ENCODE results near the gene DHX16. TPM values are rescaled to one million over a fixed set of nuclear protein-coding genes. Genes with fewer than 3 reads are reported as not detected.

The DHX16 gene
- total RNA-seq, 1 donor from 2014 or later = 21.6 TPM

DNA sequence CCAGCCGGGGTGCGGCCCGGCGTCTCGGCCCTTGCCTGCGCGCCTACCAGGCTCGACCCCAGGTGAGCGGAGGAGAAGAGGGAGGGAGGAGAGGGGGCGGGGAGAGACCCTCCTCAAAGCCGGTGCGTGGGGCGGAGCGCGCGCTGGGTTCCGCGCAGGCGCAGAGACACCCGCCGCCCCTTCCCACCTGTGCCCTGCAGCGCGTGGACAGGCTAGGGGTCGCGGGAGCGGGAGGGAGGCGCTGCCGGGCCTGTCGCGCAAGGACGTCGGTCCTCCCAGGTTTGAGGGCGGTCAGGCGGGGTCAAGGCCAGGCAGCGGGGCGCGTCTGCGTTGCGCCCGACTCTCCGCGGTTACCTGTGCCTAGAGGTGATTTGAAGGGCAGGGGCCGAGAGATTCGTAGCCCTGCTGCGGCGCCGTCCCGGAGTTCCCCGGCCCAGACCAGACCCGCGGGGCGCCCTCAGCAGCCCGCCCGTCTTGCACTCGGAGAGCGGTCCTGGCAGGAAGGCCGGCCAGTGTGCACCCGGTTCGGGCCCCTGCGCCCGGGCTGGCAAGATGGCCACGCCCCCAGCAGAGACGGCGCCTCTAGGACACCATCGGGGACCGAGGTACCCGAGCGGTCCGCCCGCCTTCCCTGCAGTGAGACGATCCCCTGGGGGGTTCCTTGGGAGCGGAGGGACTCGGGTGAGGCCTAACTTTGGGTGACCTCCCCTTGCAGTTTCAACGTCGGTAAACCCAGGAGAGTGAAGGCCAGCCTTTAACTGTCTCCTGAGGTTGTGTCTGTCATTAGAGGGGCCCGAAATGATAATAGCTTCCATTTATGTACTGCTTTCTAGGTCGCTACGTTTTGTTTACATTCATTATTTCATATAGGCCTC is 25.3 kb downstream of the DHX16 start:
- peak; percentile 86 for DNase-seq (ENCODE audit: low spot score)
- intact Hi-C loops (cut with DNase I) = loop anchor here (2.0 kb wide), 1 partner anchor 23 kb away; no protein-coding TSS in a partner anchor

- intact Hi-C loops (cut with DNase I) = no loop called here
- DNase-seq (ENCODE audit: low spot score) = peak; percentile 97
Measured at GRCh38 chr6:30646450-30647241, 26.2 kb downstream of the DHX16 start, which contains the start of gene C6orf136. C6orf136 (plus strand) TSS chr6:30647133; CDS start chr6:30647232, 99 bp downstream.

DNA sequence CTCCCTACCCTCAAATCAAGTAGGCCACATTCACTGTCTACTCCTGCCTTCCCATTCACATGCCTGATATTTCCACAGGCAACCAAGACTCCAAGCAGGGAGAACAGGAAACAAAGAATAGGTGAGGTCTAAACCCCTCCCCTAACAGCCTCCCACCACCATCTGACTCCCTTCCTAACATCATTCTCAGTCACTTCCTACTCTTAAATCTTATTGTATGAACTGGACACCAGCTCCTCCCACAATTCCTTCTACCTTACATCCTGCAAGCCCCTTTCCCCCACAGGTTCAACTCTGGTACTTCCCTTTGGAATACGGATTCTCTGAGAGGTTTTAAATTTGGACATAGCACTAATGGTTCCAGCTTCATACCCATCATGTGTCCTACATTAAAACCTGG is 26.8 kb downstream of the DHX16 start:
- DNase-seq (ENCODE audit: low spot score) = no peak
- intact Hi-C loops (cut with DNase I) = no loop called here

GRCh38 chr6:30644769-30645168 is 28.0 kb downstream of the DHX16 start:
- intact Hi-C loops (cut with DNase I) = no loop called here
- no peak for DNase-seq (ENCODE audit: low spot score)

DNA sequence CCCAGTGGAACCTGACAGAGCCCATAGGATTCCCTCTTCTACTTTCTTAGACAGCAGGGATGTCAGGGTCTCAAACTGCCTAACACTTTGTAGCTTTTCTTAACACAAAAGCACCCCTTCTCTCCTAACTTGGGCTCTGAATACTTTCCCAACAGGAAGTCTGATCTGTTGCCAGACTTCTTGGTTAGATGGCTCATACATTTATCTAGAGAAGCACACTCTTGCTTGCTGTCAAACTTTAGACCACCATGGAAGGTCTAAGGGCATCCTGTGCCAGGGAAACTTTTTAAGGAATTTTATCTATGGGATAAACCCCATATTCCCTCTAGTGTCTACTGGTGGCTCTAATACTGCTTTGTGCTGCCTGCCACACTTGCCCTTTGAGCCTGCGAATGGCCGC is 29.1 kb downstream of the DHX16 start:
- no peak for DNase-seq (ENCODE audit: low spot score)
- intact Hi-C loops (cut with DNase I) = no loop called here

DNA sequence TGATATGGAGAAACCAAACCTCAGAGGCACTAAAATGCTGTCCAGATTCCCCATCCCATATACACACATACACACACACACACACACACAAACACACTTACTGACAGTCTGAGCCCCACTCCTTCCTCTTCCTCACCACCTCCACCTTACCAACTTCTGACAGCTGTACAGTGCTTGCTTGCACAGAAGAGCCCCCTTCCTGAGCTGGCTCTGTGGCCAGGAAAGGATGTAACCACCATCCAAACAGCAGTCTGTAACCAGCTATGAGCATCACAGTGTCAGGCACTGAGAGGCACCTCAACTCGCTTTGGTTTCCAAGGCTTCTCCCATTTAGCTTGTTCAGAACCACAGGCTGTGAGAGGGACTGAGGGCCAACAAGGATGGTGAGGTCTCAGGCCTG is 31.8 kb downstream of the DHX16 start:
- DNase-seq (ENCODE audit: low spot score) = no peak
- intact Hi-C loops (cut with DNase I) = no loop called here

GRCh38 chr6:30640481-30640880 is 32.3 kb downstream of the DHX16 start:
- intact Hi-C loops (cut with DNase I) = no loop called here
- no peak for DNase-seq (ENCODE audit: low spot score)

GRCh38 chr6:30635834-30636233 is 37.0 kb downstream of the DHX16 start:
- intact Hi-C loops (cut with DNase I) = no loop called here
- no peak for DNase-seq (ENCODE audit: low spot score)

DNA sequence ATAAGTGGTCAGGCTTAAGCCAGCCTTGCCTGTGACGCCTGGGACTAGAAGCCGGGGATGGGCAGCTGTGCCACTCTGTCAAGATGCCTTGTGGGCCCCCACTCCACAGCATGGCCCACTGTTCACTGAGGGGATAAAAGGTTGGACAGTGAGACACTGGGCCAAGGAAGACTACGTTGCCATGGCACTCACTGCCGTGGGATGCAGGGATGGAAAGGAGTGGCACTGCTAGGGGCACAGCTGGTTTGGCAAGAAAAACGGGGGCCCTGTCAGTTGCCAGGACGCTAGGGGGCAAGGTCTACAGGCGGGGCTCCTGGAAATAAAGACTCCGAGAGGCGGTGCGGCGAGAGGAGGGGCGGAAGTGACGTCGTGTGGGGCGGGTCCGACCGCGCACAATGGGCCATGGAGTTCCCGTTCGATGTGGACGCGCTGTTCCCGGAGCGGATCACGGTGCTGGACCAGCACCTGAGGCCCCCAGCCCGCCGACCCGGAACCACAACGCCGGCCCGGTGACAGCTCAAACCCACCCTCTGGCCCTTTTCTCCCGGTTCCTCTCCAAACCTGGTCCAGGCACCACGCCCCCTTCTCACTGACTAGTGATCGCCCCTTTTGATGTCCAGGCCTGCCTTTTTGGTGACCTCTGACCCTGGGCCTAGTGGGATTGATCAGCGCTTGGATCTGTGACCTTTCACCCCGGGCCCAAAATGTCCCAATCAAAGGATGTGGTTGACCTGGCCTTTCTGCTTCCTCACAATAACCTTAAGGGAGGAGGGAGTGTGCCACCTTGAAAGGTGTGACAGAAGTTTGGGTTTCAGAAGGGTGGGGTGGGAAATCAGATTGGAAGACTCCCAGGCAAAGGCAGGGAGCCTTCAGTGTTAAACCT is 46.1 kb downstream of the DHX16 start, which contains the start of gene ATAT1:
Gene ATAT1 (plus strand): TSS at position 391 of the 883 bp plus-strand sequence.
- intact Hi-C loops (cut with DNase I) = loop anchor here (5.0 kb wide), 1 partner anchor 46 kb away; the partner anchor contains the start of gene DHX16
- peak; percentile 95 for DNase-seq (ENCODE audit: low spot score)

DNA sequence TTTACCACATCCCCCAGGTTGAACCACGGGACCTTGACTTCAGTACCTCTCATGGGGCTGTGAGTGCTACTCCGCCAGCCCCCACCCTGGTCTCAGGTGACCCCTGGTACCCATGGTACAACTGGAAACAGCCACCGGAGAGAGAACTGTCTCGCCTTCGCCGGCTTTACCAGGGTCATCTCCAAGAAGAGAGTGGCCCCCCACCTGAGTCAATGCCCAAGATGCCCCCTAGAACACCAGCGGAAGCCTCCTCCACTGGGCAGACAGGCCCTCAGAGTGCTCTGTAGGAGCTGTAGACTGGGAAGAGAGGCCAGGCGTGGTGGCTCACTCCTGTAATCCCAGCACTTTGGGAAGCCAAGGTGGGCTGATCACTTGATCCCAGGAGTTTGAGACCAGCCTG is 47.3 kb downstream of the DHX16 start:
- intact Hi-C loops (cut with DNase I) = loop anchor here (5.0 kb wide), 1 partner anchor 47 kb away; the partner anchor contains the start of gene DHX16
- DNase-seq (ENCODE audit: low spot score) = no peak

- intact Hi-C loops (cut with DNase I) = loop anchor here (5.0 kb wide), 3 partner anchors 62 to 923 kb away; partner anchors contain the start of genes DDX39B, GNL1, PPP1R18 and PRR3
- DNase-seq (ENCODE audit: low spot score) = no peak
Measured at GRCh38 chr6:30619561-30619960, 53.2 kb downstream of the DHX16 start.

DNA sequence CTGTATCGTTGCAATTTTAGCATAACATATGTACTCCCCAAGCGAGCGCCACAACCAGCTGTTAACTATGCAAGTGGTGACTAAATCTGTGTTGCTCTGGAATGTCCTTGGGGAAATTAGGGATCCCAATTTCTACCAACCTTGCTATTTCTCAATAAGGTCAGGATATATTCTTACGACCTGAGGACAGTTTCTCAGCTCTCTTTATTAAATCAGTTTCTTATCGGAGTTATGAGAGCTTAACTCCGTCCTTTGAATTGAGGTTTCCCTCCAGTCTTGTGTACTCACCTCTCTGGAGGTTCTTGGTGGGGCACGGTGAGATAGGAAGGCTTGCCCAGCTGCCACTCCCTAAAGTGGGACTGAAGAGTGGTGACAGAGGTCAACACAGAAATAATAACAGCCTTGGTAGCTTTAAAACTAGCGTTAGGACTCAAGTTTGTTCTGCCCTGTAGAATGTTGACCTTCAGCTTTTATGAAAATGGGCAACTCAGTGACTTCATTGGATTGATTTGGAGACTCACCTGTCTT is 54.5 kb downstream of the DHX16 start:
- DNase-seq (ENCODE audit: low spot score) = no peak
- intact Hi-C loops (cut with DNase I) = loop anchor here (5.0 kb wide), 3 partner anchors 61 to 924 kb away; partner anchors contain the start of genes DDX39B, GNL1, PPP1R18 and PRR3

DNA sequence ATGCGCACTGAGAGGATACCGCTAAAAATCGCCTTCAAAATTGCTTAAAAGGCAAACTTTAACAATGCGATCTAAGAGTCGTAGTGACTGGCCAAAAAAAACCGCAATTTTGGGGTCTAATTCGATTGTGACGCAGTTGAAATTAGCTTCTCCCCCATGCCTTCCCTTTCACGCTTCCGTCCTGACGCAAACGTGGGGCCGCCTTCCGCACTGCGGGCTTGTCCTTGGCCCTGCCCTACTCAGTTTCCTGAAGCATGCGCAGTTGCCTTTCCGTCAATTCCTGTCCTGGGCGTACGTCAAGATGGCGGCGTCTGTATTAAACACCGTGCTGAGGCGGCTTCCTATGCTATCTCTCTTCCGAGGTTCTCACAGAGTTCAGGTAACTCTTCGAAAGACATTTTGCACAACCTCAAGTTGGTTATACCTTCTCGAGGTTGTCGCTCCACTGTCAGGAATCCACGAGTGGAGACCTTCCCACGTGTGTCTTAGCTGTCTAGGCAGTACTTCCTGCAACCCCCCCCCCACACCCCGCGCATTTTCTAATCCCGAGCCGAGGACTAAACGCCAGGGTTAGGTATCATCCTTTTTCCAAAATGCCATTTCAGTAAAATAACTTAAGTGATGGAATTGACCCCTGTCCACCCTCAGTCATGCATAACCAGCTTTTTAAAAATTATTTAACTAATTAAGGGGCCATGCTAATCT is 55.1 kb downstream of the DHX16 start, which contains the start of gene MRPS18B:
Gene MRPS18B (plus strand): TSS at position 276 of the 705 bp plus-strand sequence. CDS start 26 bp downstream, at position 302.
- intact Hi-C loops (cut with DNase I) = loop anchor here (1.0 to 5.0 kb wide), 4 partner anchors 60 to 925 kb away; partner anchors contain the start of genes DDX39B, GNL1, MDC1 and PPP1R18
- peak; percentile 99 for DNase-seq (ENCODE audit: low spot score)

DNA sequence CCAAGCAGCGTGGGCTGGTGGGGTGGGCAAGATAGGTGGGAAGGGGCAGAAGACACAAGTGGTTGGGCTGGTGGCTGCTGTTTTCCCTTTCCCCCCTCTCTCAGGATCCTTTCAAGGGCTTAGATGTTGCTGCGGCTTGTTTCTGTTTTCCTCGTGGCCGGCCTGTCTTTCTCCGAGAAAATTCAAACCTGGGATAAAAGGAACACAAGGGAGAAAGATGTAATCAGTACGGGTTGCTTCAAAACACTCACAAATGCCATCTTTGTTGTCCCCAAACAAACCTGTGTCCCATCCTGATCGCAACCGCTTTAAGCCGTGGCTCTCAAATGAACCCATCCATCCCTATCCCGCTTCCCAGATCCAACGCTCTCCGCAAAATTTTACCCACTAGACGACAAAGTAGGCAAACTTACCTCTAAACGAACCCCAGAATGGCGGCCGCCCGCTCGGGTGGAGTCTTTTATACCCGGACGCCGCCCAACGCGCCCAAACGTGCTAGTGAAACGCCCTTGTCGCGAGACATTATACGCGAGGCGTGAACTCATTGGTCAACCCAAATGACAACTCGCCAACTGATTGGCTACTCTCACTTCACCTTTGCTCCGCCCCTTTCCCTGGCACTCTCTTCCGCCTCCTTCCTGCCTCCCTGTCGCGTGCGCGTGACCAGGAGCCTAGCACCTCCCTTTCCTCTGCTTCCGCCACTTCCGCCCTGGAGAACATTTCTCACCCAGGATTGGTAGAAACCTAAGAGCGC is 55.8 kb downstream of the DHX16 start, which contains the start of gene PPP1R10:
Gene PPP1R10 (minus strand): TSS at position 433 of the 754 bp plus-strand sequence. CDS start 7,299 bp downstream, outside the sequence.
- DNase-seq (ENCODE audit: low spot score) = peak; percentile 99
- intact Hi-C loops (cut with DNase I) = loop anchor here (1.0 to 5.0 kb wide), 4 partner anchors 60 to 925 kb away; partner anchors contain the start of genes DDX39B, GNL1, MDC1 and PPP1R18

- intact Hi-C loops (cut with DNase I) = loop anchor here (5.0 kb wide), 3 partner anchors 59 to 926 kb away; partner anchors contain the start of genes DDX39B, GNL1, PPP1R18 and PRR3
- no peak for DNase-seq (ENCODE audit: low spot score)
Measured at GRCh38 chr6:30615958-30616810, 56.6 kb downstream of the DHX16 start.
